H1 (cell line): ENCODE results near the gene XRCC6. TPM values are rescaled to one million over a fixed set of nuclear protein-coding genes. Genes with fewer than 3 reads are reported as not detected.

Experiments used
- MAX ChIP-seq: IDR thresholded peaks from 2 replicates; pipeline ENCODE4 v1.6.1; 2012; ENCODE audit warnings: inconsistent platforms
- SP4 ChIP-seq: IDR thresholded peaks from 2 replicates; pipeline ENCODE4 v1.6.1; 2012; ENCODE audit warnings: low read length, inconsistent platforms
- polyA plus RNA-seq, 7 experiments: library from polyadenylated mRNA; depleted of rRNA in 3 of 7; stranded (reverse) in 5 of 7; unstranded in 2 of 7; fragments of >200 nt in 5 of 7; fragments of 200-250 nt in 2 of 7; gene quantifications; 1 replicate in 5 of 7; 2 replicates in 1 of 7; 4 replicates in 1 of 7; pipeline versions ENCODE4 v1.2.1 to v1.2.3, GENCODE V29; 2011 to 2013; ENCODE audit warnings: missing spikeins in 2 of 7, mixed read lengths in 2 of 7
- total RNA-seq: library from RNA; stranded (reverse); fragmentation: NEBNext Ultra II Directional; extraction: Animal tissue kit (Norgen Biotek cat#: 25700); gene quantifications from 2 replicates; pipeline ENCODE4 v1.2.1, GENCODE V29; 2021

XRCC6 gene
- total and polyA plus RNA-seq, 2 of the 8 experiments (the other 6 are each of a cell fraction or from before 2014, with no cell fraction given): 150 to 490 TPM

GRCh38 chr22:41699264-41700107 lies 78.4 kb downstream of the XRCC6 start, which contains the start of gene MEI1 (continued):
- no peak for TF ChIP-seq SP4
- TF ChIP-seq MAX: peak; percentile 99
